ENCODE measurements around the gene NOVA1.

NOVA1 gene

DNA sequence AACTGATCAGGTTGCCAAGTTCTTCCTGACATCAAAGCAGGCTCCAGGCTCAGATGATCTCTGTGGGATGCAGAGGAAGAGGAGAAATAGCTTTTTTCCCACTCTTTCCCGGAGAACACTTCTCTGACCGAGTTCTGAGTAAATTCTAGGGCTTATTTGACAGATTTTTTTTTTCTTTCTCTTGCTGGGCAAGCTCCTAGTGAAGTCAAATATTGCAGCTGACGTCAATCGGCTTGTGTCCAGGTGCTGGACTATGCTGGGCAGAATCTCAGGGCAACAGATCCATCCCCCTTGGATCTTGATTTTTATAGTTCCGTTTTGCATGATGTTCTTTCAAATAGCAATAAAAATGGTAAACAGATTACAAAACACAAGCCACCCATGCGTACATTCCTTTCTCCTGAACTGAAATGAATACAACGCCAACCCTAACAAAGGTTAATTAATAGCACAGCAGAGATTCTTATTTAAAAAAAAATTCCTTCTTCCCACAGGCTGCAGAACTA lies 182.2 kb downstream of the NOVA1 start:
- Histone ChIP-seq H3K4me3 (no peak overlapping the region), H3K27ac (no peak overlapping the region)
- DNase-seq (ENCODE audit: low spot score): no peak
- TF ChIP-seq CTCF (IDR thresholded peaks at IDR 0.05): no peak

- no peak overlapping the region for H3K27ac ChIP-seq
- DNase-seq (ENCODE audit: low spot score): no peak
- no peak for TF ChIP-seq CTCF (IDR thresholded peaks at IDR 0.05)
Observed at GRCh38 chr14:26414926-26415325, 182.9 kb downstream of the NOVA1 start.

DNA sequence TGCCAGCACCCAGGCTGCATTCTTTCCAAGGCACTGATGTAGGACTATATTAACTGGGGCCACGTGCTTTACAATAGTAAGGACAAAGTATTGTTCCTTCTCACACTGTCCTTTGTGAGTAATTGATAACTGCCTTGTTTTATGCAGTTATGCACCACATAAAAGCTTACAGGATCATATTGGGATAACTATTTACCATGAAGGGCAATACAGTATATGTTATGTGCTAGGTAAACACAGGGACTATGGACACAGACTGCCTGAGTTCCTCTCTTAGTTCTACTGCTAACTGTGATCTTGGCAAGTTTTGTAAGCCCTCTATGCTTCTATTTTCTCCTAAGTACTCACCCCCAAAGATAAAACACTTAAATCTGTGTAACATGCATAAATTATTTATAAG lies 183.7 kb downstream of the NOVA1 start:
- TF ChIP-seq CTCF (IDR thresholded peaks at IDR 0.05): no peak
- Histone ChIP-seq H3K27ac (no peak overlapping the region), H3K4me3 (no peak overlapping the region)
- DNase-seq (ENCODE audit: low spot score): no peak

More at GRCh38 chr14:26414926-26415325, 182.9 kb downstream of the NOVA1 start:
- H3K4me3 ChIP-seq: no peak overlapping the region

- no peak overlapping the region for H3K27ac ChIP-seq
- TF ChIP-seq CTCF (IDR thresholded peaks at IDR 0.05): no peak
- DNase-seq (ENCODE audit: low spot score): no peak
- H3K4me3 ChIP-seq: no peak overlapping the region
Observed at GRCh38 chr14:26412421-26412820, 185.4 kb downstream of the NOVA1 start.

GRCh38 chr14:26410189-26410685 lies 187.6 kb downstream of the NOVA1 start:
- no peak for DNase-seq (ENCODE audit: low spot score)
- Histone ChIP-seq H3K4me3 (no peak overlapping the region), H3K27ac (no peak overlapping the region)
- no peak for TF ChIP-seq CTCF (IDR thresholded peaks at IDR 0.05)

DNA sequence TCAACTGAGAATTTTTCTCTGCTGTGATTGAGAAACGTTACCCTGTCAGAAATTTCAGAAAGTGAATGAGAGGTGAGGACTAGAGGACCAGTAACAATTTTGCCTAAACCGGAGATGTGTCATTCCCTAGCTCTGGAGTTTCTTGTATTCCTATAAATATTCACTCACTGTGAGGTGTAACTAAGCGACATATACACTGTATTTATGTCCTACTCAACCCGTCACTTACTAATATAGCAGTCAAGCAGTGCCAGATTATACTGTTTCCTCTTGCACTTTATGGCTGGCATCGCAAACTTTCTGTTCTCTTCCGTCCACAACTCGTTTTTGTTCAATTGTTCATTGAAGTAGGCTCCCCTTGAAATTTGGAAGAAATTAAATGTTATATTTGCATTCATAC lies 192.9 kb downstream of the NOVA1 start:
- no peak for DNase-seq (ENCODE audit: low spot score)
- no peak for TF ChIP-seq CTCF (IDR thresholded peaks at IDR 0.05)
- Histone ChIP-seq H3K4me3 (no peak overlapping the region), H3K27ac (no peak overlapping the region)

DNA sequence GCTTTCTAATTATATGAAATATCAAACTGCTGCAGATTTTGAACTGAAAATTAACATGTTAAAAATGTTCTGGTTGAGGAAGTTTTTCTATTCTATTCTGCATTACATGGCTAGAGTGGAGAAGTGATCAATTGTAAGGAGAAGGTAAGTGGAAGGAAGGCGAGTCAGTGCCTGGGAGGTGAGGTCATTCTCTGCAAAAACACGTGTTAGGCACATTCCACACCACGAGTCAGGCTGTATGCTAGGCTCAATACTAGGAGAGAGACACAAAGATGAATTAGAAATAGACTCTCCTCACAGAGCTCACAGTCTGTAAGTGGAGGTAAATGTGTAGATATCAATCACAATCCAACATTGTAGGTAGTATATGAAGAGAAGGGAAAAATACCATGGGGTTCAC lies 194.1 kb downstream of the NOVA1 start:
- no peak overlapping the region for H3K27ac ChIP-seq
- H3K4me3 ChIP-seq: no peak overlapping the region
- no peak for DNase-seq (ENCODE audit: low spot score)
- no peak for TF ChIP-seq CTCF (IDR thresholded peaks at IDR 0.05)

Data from coronary artery (tissue), 2 donors.